GM20431 (cell line): ENCODE data around the gene AHDC1.

Source experiments
- in situ Hi-C: fragments of 300-500 bp; cut with MseI, MboI; formaldehyde crosslinking; loops from one replicate; pipeline ENCODE4 v1.15.0; 2020; ENCODE audit warnings: low sequenced_read_pairs; ENCODE audit not compliant: unreplicated experiment

Gene AHDC1

GRCh38 chr1:27588256-27589232 is 15.4 kb downstream of the AHDC1 start:
- in situ Hi-C loops: no loop called here

- in situ Hi-C loops: no loop called here
Measured at GRCh38 chr1:27585684-27586083, 18.3 kb downstream of the AHDC1 start.

- in situ Hi-C loops: no loop called here
Measured at GRCh38 chr1:27584453-27584852, 19.5 kb downstream of the AHDC1 start.

- in situ Hi-C loops: no loop called here
Measured at GRCh38 chr1:27583479-27583878, 20.5 kb downstream of the AHDC1 start.

- in situ Hi-C loops: no loop called here
Measured at GRCh38 chr1:27581823-27582243, 22.1 kb downstream of the AHDC1 start.

GRCh38 chr1:27577504-27578188 is 26.3 kb downstream of the AHDC1 start:
- in situ Hi-C loops: no loop called here

- in situ Hi-C loops: no loop called here
Measured at GRCh38 chr1:27576806-27577227, 27.1 kb downstream of the AHDC1 start.

GRCh38 chr1:27575840-27576331 is 28.1 kb downstream of the AHDC1 start:
- in situ Hi-C loops: no loop called here

GRCh38 chr1:27574871-27575831 is 28.8 kb downstream of the AHDC1 start:
- in situ Hi-C loops: no loop called here

GRCh38 chr1:27574001-27574781 is 29.8 kb downstream of the AHDC1 start:
- in situ Hi-C loops: no loop called here

- in situ Hi-C loops: no loop called here
Measured at GRCh38 chr1:27572679-27573426, 31.1 kb downstream of the AHDC1 start.

- in situ Hi-C loops: no loop called here
Measured at GRCh38 chr1:27572019-27572678, 31.8 kb downstream of the AHDC1 start.

- in situ Hi-C loops: no loop called here
Measured at GRCh38 chr1:27571439-27572018, 32.4 kb downstream of the AHDC1 start.

- in situ Hi-C loops: no loop called here
Measured at GRCh38 chr1:27570784-27571183, 33.2 kb downstream of the AHDC1 start.

GRCh38 chr1:27570356-27570755 is 33.6 kb downstream of the AHDC1 start:
- in situ Hi-C loops: no loop called here

- in situ Hi-C loops: no loop called here
Measured at GRCh38 chr1:27569506-27570291, 34.2 kb downstream of the AHDC1 start.

GRCh38 chr1:27569088-27569460 is 34.9 kb downstream of the AHDC1 start:
- in situ Hi-C loops: no loop called here
